Stimulated activated CD8-positive, alpha-beta memory T cell treated with anti-CD3 and anti-CD28 coated beads, Interleukin-12 subunit alpha, Interleukin-12 subunit beta, amount 100 ng/mL, for 24 hours (primary cell): Measurements from ENCODE around the gene RGL2.
"Not testable (repeated sequence)": the region's sequence is repeated elsewhere in the genome, so short reads cannot be mapped to it uniquely, and the experiment has no call there.

Experiments
- DNase-seq: peaks from one replicate; pipeline ENCODE4 v3.0.0-alpha.2; 2020; ENCODE audit errors: extremely low read depth

Gene RGL2

DNA sequence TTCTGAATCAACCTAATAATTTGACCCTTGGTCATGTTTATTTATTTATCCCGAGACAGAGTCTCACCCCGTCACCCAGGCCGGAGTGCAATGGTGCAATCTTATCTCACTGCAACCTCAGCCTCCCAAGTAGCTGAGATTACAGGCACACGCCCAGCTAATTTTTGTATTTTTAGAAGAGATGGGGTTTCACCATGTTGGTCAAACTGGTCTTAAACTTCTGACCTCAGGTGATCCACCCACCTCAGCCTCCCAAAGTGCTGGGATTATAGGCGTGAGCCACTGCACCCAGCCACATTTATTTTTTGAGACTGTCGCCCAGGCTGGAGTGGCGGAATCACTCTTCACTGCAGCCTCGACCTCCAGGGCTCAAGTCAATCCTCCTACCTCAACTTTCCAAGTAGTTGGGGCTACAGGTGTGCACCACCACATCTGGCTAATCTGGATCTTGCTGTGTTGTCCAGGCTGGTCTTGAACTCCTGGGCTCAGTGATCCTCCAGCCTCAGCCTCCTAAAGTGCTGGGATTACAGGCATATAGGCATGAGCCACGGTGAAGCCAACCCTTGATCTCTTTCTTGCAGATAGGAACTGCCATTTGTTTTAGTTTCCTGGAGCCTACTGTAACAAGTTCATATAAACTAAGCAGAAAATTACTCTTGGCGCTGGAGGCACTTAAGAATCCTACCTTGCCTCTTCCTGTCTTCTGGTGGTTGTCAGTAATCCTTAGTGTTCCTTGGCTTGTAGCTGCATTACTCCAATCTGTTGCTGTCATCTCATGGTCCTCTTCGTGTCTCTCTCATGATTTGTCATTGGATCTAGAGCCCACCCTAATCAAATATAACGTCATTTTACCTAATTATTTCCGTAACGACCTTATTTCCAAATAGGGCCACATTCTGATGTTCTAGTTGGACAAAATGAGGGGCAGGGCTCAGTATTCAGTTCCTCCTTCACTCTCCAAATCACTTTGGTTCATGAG lies 24.5 kb downstream of the RGL2 start:
- DNase-seq: no peak

DNA sequence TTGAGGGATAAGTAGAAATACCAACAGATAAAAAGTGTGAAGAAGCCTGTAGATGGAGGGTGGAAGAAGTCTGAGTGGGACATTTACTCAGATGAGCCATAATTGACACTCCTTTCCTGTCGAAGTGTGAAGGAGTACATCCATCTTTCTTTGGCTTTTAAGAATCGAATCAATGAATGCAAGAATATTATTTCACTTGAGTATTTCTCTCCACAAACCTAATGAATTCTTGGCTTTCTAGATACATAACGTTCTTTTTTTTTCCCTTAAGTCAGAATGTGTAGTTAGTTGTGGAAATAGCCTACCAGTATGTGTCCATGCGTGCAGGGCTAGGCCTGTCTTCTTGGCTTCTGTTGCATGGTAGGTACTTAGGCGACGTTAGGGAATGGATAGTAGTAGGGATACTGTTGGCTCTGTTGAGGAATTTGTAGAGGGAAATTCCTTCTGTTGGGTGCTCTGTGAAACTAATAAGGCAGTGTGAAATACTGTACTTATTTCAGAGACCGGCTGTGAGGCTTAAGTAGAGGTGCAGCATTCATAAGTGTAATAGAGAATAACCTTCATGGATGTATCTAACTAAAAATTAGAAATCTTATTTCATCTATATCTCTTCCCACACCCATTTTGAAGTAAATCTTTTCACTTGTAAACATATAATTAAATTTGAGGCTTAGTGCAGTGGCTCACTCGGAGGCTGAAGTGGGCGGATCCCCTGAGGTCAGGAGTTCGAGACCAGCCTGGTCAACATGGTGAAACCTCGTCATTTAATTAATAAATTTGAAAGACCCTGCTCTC lies 25.4 kb downstream of the RGL2 start:
- no peak for DNase-seq

DNA sequence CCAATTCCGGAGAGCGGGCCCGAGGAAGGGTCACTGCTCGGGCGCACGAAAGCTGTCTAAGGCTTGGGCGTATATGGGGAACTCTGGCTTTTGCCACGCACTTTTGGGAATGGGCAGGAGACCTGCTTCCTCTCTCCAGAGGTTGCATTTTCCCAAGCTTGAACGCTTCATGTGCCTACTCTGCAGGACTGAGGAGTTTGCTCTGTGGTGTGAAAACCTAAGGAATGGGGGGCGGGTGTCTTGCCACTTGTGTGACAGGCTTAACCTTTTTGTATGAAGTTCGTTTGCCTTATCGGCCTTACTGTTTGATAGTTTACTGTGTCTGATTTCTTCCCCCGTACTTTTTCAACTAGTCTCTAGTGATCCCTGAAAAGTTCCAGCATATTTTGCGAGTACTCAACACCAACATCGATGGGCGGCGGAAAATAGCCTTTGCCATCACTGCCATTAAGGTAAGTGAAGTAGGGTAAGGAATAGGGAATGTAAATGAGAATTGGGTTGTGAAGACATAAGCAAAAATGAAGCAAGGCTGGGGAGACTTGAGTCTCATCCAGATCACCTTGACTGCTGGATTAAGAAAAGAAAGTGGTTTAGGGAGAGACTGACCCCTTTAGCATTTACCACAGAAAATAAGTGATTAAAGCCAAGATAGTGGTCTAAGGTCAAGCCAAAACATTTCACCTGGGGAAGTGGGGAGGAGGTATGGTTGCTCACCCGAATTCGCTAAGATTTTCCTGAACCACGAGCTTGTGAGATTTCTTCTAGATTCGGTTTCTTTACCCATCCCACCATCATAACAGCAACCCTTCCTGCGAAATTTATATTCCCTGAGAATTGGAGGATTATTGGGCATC lies 26.2 kb downstream of the RGL2 start:
- DNase-seq: no peak

DNA sequence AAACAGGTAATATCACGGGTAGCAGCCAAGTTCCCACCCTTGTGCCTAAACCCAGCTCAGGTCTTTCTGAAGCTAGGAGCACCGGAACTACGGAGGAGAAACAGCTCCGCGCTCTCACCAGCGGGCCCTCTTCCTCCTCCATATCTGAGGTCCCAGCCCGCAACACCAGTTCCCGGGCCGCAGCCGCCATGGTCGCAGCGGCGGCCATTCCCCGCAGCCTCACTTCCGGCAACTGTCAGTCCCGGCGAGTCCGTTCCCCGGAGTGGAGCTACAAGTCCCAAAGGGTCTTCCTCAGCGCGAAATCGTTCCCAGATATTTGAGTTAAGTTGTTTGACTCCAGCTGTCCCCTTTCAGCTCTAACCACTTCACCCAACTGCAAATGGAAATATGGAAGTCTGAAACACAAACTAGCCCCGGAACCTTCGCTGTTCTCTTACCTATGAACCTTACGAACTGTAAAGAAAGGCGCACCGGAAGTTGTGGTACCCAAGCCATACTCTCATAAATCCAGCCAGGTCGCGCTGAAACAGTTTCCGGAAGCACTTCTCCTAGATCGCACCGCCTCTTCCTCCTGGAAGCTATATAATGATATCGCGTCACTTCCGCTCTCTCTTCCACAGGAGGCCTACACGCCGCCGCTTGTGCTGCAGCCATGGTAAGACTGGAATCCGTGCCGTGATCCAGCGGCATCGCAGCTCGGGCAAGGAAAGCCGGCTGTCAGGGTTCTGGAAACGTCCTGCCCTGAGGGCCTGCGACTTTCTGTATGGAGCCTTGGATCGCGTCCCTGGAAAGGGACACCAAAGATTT lies 27.1 kb downstream of the RGL2 start, which contains the start of the genes RPS18 and VPS52:
Gene RPS18, plus strand, starts transcription at position 608 of the 807 bp plus-strand sequence. Its CDS starts 45 bp downstream, at position 653.
Gene VPS52, minus strand, starts transcription at position 409 of the 807 bp plus-strand sequence. Its CDS starts 201 bp downstream, at position 208.
- DNase-seq: peak; percentile 72

DNA sequence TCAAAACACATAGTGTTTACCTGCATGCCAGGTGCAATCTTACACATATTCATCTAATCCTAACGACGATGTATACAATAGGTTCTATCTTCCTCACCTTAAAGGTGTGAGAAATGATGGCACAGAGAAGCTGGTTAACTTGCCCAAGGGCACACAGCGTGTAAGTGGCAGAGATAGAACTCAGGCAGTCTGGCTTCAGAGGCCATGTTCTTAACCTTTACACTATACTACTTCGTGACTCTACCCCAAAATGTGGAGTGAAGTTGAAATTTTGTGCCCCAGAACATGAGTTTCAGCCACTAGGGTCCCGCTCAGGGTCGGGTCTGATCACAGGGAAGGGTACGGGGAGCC lies 27.6 kb downstream of the RGL2 start:
- DNase-seq: no peak

DNA sequence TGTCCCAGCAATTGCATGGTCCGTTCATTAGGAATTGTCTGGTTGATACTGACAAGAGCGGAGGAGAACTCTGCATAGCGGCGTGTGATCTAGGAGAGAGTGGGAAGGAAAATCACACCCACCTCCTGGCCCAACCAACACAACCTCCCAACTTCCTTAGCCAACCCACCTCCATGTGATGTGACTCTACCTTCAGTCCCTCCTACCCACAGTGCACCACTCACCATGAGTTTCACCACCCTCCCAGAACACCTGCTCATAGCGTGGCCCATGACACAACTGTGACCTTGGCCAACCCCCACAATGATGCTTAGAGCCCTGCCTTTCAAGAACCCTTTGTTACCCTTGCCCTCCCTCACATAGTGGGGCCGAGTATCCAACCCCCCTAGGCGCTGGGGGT lies 34.7 kb downstream of the RGL2 start:
- DNase-seq: no peak

DNA sequence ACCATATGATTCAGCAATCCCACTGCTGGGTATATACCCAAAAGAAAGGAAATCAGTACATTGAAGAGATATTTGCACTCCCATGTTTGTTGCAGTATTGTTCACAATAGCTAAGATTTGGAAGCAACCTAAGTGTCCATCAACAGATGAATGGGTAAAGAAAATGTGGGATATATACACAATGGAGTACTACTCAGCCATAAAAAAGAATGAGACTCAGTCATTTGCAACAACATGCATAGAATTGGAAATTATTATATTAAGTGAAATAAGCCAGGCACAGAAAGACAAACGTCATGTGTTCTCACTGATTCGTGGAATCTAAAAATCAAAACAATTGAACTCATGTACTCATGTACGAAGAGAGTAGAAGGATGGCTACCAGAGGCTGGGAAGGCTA lies 36.3 kb downstream of the RGL2 start:
- not testable (repeated sequence) for DNase-seq

DNA sequence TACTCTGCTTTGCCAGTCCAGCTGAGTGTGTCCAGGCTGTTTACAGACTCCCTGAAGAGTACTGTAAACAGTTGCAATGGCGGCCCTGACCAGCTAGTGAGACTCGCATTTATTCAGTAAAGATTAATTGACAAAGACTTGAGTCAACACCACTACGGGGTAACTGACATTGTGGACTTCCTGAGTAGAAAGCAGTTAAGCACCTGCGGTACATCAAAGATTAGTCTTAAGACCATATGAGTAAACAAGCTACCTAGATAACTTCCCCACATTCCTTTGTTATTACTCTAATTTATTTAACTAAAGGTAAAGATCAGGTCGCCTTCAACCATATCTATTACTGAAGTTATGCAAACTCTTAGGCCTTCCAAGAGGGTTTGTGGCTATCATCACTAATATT lies 39.7 kb downstream of the RGL2 start:
- no peak for DNase-seq

DNA sequence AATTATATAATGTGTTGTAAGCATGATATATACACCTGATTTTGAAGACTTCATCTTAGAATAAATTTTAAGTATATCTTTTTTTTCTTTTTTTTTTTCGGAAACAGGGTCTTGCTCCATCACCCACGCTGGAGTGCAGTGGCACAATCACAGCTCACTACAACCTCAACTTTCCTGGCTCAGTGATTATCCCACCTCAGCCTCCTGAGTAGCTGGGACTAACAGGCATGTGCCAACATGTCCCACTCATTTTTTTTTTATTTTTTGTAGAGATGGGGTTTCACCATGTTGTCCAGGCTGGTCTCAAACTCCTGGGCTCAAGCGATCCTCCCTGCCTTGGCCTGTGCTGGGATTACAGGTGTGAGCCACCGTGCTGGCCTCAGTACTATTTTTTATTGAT lies 44.2 kb downstream of the RGL2 start:
- DNase-seq: no peak

DNA sequence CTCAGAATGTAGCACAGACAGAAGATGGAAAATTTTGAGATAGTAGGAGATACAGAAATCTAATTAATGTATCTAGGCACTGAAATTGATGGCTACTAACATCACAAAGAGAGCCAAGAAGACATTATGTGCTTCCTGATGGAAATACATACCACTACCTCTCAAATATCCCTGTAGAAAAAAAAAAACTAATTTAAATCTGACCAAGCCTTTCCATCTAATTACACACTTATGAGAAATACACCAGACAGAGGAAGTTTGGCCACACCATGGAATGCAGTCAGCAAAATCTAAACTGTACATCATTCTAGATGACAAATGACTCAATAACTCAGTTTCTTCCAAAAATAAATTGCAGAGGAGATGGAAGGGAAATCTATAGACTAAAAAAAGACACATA lies 46.0 kb downstream of the RGL2 start:
- DNase-seq: no peak

DNA sequence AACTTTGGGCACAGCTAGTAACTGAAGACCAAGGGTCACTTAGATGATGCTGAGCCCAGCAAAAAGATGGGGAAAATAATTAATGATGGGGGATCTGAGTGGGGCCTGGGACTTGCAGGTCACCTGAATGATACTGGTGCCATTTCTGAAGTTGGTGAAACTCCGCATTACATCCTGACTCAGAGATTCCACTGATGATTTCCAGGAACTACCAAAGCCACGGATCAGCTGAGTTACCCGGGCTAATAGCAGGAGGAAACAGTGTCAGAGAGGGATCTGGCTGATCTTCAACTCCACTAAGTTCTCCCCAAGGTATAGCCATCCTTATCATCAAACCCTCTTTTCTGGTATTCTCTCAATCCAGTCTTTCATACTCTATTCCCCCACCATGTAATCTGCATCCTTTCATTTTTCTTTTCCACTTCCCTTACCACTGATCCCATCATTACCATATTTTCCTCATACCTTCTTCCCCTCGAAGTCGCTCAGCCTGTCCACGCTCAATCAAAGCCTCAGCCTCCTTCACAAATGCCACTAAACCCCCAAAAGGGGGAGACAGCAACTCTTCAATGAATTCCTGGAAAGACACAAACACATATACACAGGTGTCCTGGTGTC lies 47.2 kb downstream of the RGL2 start:
- no peak for DNase-seq

DNA sequence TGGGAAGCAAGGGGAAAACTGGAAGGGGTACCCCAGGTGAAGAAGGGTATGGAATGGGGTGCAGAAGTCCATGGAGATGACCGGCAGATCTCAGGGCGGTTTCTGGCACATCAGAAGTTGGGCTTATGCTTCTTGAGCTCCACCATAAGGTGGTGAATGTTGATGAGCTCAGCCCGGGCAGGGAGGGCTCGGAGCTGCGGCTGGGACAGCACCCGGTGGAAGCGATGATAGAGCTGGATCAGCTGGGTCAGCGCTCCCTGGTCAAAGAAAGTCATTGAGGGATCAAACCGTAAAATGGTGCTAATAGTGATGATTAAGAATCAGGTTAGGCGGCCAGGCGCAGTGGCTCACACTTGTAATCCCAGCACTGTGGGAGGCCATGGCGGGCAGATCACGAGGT lies 48.0 kb downstream of the RGL2 start:
- DNase-seq: no peak

DNA sequence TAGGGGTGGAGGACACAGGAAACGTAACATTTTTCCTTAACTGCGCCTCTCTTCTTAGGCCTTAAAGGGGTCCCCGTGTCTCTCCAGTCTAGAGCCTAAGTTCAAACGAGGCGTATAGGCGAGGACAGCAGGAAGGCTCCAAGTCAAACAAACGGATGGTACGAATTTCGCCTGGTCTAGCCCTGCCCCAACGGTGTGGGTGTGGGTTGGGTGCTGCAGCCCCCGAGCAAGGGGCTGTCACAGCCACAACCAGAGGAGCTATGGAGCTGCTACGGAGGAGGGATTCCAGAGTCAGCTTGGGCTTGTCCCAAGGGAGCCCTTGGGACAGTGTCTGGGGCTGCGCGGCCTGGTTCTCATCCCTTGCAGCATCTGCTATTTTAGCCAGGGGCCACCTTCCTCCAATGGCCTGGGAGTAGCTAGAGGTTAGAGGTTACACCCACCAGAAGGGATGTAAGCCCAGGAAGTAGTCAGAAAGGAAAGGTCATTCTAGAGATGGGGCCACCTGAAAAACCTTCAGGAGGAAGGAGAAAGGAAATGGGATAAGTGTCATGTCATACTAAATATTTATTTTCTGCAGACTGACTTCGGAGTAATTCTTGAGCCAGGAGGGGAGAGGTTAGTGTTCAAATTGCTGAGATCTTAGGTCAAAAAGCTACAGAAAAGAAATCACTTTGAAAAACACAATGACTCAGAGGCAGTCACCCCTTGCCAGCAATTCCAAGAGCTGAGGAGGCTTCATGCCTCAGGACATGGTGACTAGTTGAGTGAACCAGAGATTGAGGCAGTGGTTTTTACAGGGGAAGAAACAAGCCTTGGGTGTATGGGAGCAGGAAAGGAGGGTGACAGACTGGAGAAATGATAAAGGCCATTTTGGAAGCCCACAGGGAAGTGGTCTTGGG lies 48.8 kb downstream of the RGL2 start:
- no peak for DNase-seq

DNA sequence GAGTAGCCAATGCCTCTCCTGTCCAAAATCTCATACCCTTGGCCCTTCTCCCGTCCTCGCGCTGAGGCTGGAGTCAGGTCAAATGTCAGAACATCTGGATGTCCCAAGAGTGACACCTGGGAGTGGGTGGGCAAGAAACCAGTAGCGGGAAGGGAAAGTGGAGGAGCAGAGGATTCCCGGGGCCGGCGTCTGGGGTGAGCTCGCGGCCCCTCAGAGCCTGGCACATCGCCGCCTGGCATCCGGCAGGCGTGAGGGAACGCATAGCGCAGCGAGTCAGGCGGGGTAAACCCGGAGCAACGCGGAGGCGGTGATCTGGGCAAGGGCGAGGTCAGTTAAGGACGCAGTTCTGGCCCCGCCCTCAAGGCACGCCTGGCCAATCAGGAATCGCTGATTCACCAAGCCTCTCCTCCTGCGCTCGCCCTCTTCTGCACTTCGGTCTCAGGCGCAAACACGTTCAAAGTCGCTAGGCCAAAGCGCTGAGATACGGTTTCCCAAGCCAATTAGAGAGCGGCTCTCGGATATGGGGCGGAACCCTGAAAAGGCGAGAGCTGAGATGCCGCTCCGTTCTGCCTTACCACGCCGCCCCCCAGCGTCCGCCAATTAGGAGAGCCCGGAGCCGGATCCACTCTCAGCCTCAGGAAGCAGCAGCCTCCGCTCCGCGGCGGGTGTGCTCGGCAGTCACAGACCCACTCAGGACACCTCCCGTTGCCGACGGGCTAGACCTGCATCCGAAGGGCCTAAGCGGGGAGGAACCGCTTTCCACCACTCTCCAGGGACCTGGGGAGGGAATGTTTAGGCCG lies 49.6 kb downstream of the RGL2 start:
- peak; percentile 84 for DNase-seq

DNA sequence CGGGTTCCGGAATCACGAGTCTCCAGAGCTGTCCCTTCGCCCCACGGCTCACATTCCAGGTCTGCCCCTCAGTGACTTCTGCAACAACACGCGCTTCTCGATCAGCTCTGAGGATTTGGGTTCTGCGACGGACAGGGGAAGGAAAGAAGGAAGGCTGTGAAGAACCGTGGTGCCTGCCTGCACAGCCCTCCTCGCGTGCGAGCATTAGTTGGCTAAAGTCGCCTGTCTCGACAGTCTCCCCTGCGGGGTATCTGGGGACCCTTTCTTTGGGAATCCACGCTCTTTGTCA lies 50.2 kb downstream of the RGL2 start:
- no peak for DNase-seq

DNA sequence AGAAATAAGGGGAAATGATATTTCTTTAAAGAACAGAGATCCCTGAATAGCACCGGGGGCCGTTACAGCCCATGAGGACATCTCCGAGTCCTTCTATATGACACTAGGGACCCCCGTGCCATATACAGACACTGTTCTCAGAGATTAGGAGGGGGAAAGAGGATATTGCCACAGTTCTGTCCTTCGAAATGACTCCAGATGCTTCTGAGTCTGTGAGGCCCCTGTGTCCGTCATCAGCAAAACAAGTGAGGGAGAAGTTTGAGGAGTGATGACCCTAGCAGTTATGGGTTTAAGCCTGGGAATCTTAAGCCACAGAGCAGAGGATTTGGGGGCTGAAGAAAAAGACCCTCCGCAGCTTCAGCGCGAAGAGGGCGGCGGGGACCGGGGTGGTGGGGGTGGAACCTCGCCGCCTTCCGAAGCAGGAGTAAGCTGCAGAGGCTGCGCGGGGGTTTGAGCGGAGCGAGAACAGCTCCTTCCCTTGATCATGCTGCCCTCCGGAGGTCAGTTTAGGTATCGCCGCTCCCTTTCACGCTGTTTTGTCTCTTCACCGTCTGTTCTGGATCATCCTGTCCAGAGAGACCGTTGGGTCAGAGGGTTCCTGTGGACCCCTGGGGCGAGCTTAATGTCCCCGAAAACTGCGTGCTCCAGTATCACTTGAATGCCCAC lies 50.6 kb downstream of the RGL2 start:
- peak; percentile 78 for DNase-seq

DNA sequence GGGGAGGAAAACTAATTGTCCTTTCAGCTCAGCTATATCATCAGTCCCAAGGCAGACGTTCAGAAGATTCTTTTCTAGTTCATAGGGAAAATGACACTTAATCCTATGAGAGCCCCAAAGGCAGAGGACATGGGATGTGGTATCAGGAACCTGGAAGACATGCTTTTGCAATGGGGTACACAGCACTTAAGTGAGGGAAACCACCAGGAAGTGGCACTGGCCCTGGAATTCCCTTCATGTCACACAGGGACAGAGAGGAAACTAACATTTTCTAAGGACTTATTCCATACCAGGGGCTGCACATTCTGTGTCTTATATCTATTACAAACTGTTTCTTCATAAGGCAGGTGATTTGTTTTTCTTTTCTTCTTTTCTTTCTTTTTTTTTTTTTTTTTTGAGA lies 55.3 kb downstream of the RGL2 start:
- DNase-seq: no peak

DNA sequence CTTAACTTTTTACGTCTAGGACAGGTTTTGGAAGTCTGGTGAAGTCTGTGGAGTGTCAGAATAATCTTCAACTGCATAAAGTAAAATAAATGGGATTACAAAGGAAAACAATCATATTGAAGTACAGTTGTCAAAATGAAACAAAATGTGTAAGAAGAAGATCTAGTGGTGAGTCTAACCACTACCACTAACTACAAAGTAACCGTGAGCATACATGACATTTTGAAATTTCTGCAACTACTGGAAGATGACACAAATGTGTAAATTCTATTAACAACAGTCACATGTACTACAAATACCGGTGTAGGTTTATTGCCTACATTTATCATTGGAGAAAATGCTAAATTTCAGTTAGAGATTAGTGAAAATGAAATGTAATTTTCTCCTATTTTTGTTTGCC lies 56.8 kb downstream of the RGL2 start:
- DNase-seq: no peak
